ENCODE measurements around the gene MOV10L1.
"Not testable (repeated sequence)": the region's sequence is repeated elsewhere in the genome, so short reads cannot be mapped to it uniquely, and the experiment has no call there.

GRCh38 chr22:50147258-50148165, 57.7 kb downstream of the MOV10L1 start:
- not testable (repeated sequence) for TF ChIP-seq CTCF (IDR thresholded peaks at IDR 0.05 in 4 of 5, conservative IDR thresholded peaks at IDR 0.05 in 1 of 5); POLR2A (IDR thresholded peaks at IDR 0.05)

Measured in gastrocnemius medialis (tissue), 4 donors.